A549 treated with CpdA at 1 μM for 4 hours (cell line): ENCODE results near the gene EIF6. TPM values are rescaled to one million over a fixed set of nuclear protein-coding genes. Genes with fewer than 3 reads are reported as not detected.

Source experiments
- total RNA-seq: library from RNA; stranded (reverse); fragments of 200-300 nt; extraction: Qiagen RNA extraction; gene quantifications from 5 replicates; pipeline ENCODE4 v1.2.3, GENCODE V29; 2022; ENCODE audit warnings: low read depth

Gene EIF6
- total RNA-seq: 343 to 392 TPM (median 386 TPM) in 5 replicates

GRCh38 chr20:35284267-35284991, at the start of gene EIF6:
Gene EIF6 (minus strand): TSS chr20:35284772. CDS start chr20:35284487, 285 bp downstream.

GRCh38 chr20:35291654-35292503, 7.3 kb upstream of the EIF6 start, which contains the start of gene FAM83C:
Gene FAM83C (minus strand): TSS chr20:35292425. CDS start chr20:35292304, 121 bp downstream.

GRCh38 chr20:35277531-35278395, 6.8 kb downstream of the EIF6 start, which contains the start of gene MMP24OS:
Gene MMP24OS (minus strand): TSS chr20:35278122. CDS start chr20:35277929, 193 bp downstream.

Other genes starting within 250 kb of the EIF6 start
- gene TRPC4AP, start 192.0 kb downstream of the EIF6 start, total RNA-seq: 52.0 to 59.2 TPM (median 57.5 TPM) in 5 replicates
- gene EDEM2, start 137.4 kb downstream of the EIF6 start, total RNA-seq: 40.2 to 48.7 TPM (median 48.1 TPM) in 5 replicates
- 92.4 to 129 TPM (median 124 TPM) in 5 replicates for gene PROCR, start 112.7 kb downstream of the EIF6 start, total RNA-seq
- 15.8 to 20.6 TPM (median 18.5 TPM) in 5 replicates for gene MMP24, start 58.1 kb downstream of the EIF6 start, total RNA-seq
- 47.8 to 84.2 TPM (median 74.9 TPM) in 5 replicates for gene MMP24OS, start 6.7 kb downstream of the EIF6 start, total RNA-seq
- 0.03 to 0.06 TPM (median 0.05 TPM) in 3 of 5 replicates, not detected in the others for gene FAM83C, start 7.7 kb upstream of the EIF6 start, total RNA-seq
- gene UQCC1, start 127.2 kb upstream of the EIF6 start, total RNA-seq: 29.7 to 38.9 TPM (median 33.6 TPM) in 5 replicates
- gene GDF5, start 153.5 kb upstream of the EIF6 start, total RNA-seq: not detected in 5 replicates
- 20.2 to 29.3 TPM (median 27.1 TPM) in 5 replicates for gene CEP250, start 170.8 kb upstream of the EIF6 start, total RNA-seq
- gene C20orf173, start 244.9 kb upstream of the EIF6 start, total RNA-seq: not detected in 5 replicates